A673 (cell line): Measurements from ENCODE around the gene GPLD1. TPM values are rescaled to one million over a fixed set of nuclear protein-coding genes. Genes with fewer than 3 reads are reported as not detected.

Source experiments
- BruUV-seq: library from RNA; stranded (reverse); fragments of 400-500 nt; replicated peaks from 2 replicates; lab custom pipeline; 2021; lab: Mats Ljungman, UMichigan
- CTCF ChIA-PET: fragments of 300-600 bp; sonication (Branson Sonifier 250); formaldehyde crosslinking; loops from one replicate; lab custom pipeline; 2022; ENCODE audit warnings: antibody characterized with exemption; lab: Charles Lee
- POLR2A ChIA-PET: fragments of 300-600 bp; sonication (Branson Sonifier 250); formaldehyde crosslinking; loops from one replicate; lab custom pipeline; 2022; ENCODE audit warnings: antibody characterized with exemption; ENCODE audit not compliant: low non-redundant PET; lab: Charles Lee
- DNase-seq: peaks from one replicate; pipeline ENCODE4 v3.0.0-alpha.2; 2015; ENCODE audit warnings: low spot score
- H3K27ac ChIP-seq: fragments of 200-600 bp; sonication (generic); 2 replicates; pipeline ENCODE4 v1.5.1; 2016; ENCODE audit warnings: mixed run types, low read depth, mild to moderate bottlenecking, mixed read lengths, antibody characterized with exemption, low read length; ENCODE audit not compliant: poor library complexity, severe bottlenecking
- H3K27me3 ChIP-seq: fragments of 200-600 bp; sonication (generic); replicated peaks from 2 replicates; pipeline ENCODE4 v1.6.1; 2017; ENCODE audit warnings: mixed run types, low read depth, mild to moderate bottlenecking, mixed read lengths, antibody characterized with exemption, low read length; ENCODE audit not compliant: insufficient read depth, poor library complexity
- H3K36me3 ChIP-seq: fragments of 200-600 bp; sonication (generic); 2 replicates; pipeline ENCODE4 v1.6.1; 2016; ENCODE audit warnings: mixed run types, mild to moderate bottlenecking, mixed read lengths, antibody characterized with exemption, low read length; ENCODE audit not compliant: insufficient read depth, poor library complexity, severe bottlenecking
- H3K4me1 ChIP-seq: fragments of 200-600 bp; sonication (generic); 2 replicates; pipeline ENCODE4 v1.6.1; 2017; ENCODE audit warnings: mixed run types, mild to moderate bottlenecking, mixed read lengths, antibody characterized with exemption, low read length; ENCODE audit not compliant: insufficient read depth, poor library complexity, severe bottlenecking
- H3K4me3 ChIP-seq: fragments of 200-600 bp; sonication (generic); 2 replicates; pipeline ENCODE4 v1.5.1; 2016; ENCODE audit warnings: low read depth, mixed run types, mild to moderate bottlenecking, mixed read lengths, low read length; ENCODE audit not compliant: poor library complexity, severe bottlenecking
- H3K9me3 ChIP-seq: fragments of 200-600 bp; sonication (generic); 2 replicates; pipeline ENCODE4 v1.6.1; 2016; ENCODE audit warnings: mixed run types, low read depth, mild to moderate bottlenecking, mixed read lengths, antibody characterized with exemption, low read length; ENCODE audit not compliant: poor library complexity, severe bottlenecking
- EZH2 ChIP-seq: fragments of 200-600 bp; sonication (generic); IDR thresholded peaks from 2 replicates; pipeline ENCODE4 v1.6.1; 2017; ENCODE audit warnings: borderline replicate concordance, low read depth, mild to moderate bottlenecking, mixed read lengths, antibody characterized with exemption, low read length; ENCODE audit not compliant: poor library complexity, severe bottlenecking
- intact Hi-C: fragments of 100-400 bp; cut with micrococcal nuclease; formaldehyde crosslinking; loops from one replicate; pipeline ENCODE4 v1.10.0; 2022; ENCODE audit not compliant: unreplicated experiment
- total RNA-seq: library from RNA; stranded (reverse); gene quantifications from 2 replicates; pipeline ENCODE4 v1.2.3, GENCODE V29; 2021
- TF ChIP-seq, protein P1 (sequence below): fragments of 300-800, 200-600 bp; sonication (generic); conservative IDR thresholded peaks from 2 replicates; pipeline ENCODE4 v1.5.1; 2017; ENCODE audit warnings: low read depth, mild to moderate bottlenecking, antibody characterized with exemption, low read length, moderate library complexity, mixed read lengths

GPLD1 gene
- total RNA-seq, 1 experiment from 2014 or later: 1.1 TPM

DNA sequence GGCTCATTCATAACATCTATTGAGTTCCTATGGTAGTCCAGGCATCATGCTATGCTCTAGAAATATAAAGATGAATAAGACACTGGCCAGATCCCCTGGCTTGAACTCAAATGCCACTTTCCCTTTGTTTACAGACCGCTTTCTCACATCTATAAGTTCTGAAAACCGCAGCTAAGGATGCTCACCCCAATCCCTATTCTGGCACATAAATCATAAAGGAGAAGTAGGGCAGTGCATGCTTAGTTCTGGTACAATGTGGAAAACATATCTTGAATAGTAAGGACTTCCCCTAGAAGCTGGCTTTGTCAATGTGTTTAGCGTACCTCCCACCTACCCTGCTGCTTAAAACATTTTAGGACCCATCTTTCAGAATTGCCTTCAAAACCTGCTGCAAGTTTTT is 60.2 kb downstream of the GPLD1 start:
- Histone ChIP-seq H3K27ac (no peak overlapping the region), H3K4me1 (no peaks in the 10 kb centered on the region), H3K36me3 (peaks cover 21% of the 10 kb centered on the region), H3K9me3 (no peaks in the 10 kb centered on the region), H3K27me3 (no peaks in the 10 kb centered on the region), H3K4me3 (no peak overlapping the region)
- TF ChIP-seq, protein P1, sequence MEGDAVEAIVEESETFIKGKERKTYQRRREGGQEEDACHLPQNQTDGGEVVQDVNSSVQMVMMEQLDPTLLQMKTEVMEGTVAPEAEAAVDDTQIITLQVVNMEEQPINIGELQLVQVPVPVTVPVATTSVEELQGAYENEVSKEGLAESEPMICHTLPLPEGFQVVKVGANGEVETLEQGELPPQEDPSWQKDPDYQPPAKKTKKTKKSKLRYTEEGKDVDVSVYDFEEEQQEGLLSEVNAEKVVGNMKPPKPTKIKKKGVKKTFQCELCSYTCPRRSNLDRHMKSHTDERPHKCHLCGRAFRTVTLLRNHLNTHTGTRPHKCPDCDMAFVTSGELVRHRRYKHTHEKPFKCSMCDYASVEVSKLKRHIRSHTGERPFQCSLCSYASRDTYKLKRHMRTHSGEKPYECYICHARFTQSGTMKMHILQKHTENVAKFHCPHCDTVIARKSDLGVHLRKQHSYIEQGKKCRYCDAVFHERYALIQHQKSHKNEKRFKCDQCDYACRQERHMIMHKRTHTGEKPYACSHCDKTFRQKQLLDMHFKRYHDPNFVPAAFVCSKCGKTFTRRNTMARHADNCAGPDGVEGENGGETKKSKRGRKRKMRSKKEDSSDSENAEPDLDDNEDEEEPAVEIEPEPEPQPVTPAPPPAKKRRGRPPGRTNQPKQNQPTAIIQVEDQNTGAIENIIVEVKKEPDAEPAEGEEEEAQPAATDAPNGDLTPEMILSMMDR: no peak
- no peak for TF ChIP-seq EZH2
- POLR2A ChIA-PET: no interaction called here
- no peak for DNase-seq
- no TSS peak for BruUV-seq
- intact Hi-C loops: no loop called here
- CTCF ChIA-PET: no interaction called here

DNA sequence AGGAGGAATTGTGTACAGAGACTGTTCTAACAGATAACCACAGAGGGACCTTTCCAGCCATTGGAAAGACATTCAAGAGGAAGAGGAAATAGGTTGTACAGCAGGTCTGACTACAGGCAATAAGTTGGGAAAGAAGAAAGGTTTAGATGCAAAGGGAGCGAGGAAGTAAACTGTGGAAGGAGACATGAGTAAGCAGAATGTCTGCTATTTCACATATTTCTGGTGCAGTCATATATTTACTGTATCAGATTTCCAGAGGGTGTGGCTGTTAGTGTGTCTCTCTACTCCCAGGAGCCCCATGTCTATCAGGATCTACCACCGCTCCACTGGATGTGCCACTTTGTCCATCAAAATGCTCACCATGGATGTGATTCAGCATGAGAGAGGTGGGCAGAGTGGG is 60.8 kb downstream of the GPLD1 start:
- H3K4me3 ChIP-seq: no peak overlapping the region
- DNase-seq: no peak
- TF ChIP-seq EZH2: no peak
- TF ChIP-seq, protein P1: no peak
- H3K36me3 ChIP-seq: peaks cover 26% of the 10 kb centered on the region
- no TSS peak for BruUV-seq
- no peak overlapping the region for H3K27ac ChIP-seq
- no peaks in the 10 kb centered on the region for H3K4me1 ChIP-seq
- no peaks in the 10 kb centered on the region for H3K27me3 ChIP-seq
- POLR2A ChIA-PET: no interaction called here
- intact Hi-C loops: no loop called here
- H3K9me3 ChIP-seq: no peaks in the 10 kb centered on the region
- CTCF ChIA-PET: no interaction called here

DNA sequence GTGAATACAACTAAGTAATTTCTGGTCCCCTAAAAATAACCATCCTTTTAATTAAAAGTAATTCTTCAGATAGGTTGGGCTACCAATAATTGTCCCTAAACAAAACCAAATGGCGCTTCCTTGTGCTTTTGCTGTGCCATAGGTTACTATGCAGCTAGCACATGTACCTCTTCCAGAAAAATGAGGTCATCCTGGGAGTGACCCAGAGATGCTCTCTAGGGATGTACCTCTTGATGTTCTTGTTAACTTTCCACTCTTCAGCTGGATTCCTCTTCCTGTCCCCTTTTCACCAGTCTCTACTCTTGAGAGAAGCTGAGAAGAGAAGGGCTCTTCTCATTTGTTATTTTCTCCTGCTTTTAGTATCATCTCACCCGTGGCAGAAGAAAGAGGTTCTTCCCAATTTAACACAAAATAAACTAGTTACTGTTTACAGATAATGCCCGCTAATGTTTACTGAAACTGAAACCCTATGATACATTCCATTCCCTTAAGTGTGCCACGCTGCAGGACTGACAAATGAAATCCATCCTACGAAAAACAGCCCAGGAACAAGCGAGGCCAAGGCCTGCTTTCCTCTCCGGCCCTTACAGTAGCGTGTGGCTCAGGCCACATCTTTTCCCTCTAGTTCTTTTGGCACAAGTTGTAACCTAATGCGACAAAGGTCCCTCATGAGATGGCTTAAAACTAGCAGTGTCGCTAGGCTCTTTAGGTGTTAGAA is 62.5 kb downstream of the GPLD1 start:
- no TSS peak for BruUV-seq
- CTCF ChIA-PET: no interaction called here

More for the DNA sequence above, 62.5 kb downstream of the GPLD1 start:
- no peaks in the 10 kb centered on the region for H3K4me1 ChIP-seq
- H3K27me3 ChIP-seq: no peaks in the 10 kb centered on the region
- TF ChIP-seq, protein P1: no peak
- no peak for TF ChIP-seq EZH2
- H3K27ac ChIP-seq: no peak overlapping the region
- POLR2A ChIA-PET: no interaction called here
- peaks cover 44% of the 10 kb centered on the region for H3K36me3 ChIP-seq
- no peak for DNase-seq
- no peak overlapping the region for H3K4me3 ChIP-seq
- intact Hi-C loops: no loop called here
- no peaks in the 10 kb centered on the region for H3K9me3 ChIP-seq
